Measurements from ENCODE around the gene SLC2A2.

The SLC2A2 gene

GRCh38 chr3:171054231-171054630 is 27.7 kb upstream of the SLC2A2 start:
- no peak for TF ChIP-seq CTCF (conservative IDR thresholded peaks at IDR 0.05)
- H3K27ac ChIP-seq: no peak overlapping the region

GRCh38 chr3:171049861-171050444 is 23.4 kb upstream of the SLC2A2 start:
- peak; percentile 64 for TF ChIP-seq CTCF (conservative IDR thresholded peaks at IDR 0.05)
- no peak overlapping the region for H3K27ac ChIP-seq

GRCh38 chr3:171046760-171047159 is 20.2 kb upstream of the SLC2A2 start:
- peak overlapping the region; percentile 56 for H3K27ac ChIP-seq
- TF ChIP-seq CTCF (conservative IDR thresholded peaks at IDR 0.05): no peak

GRCh38 chr3:171044835-171045793 is 18.6 kb upstream of the SLC2A2 start:
- peak overlapping the region; percentile 56 for H3K27ac ChIP-seq
- TF ChIP-seq CTCF (conservative IDR thresholded peaks at IDR 0.05): no peak

GRCh38 chr3:171044384-171044783 is 17.9 kb upstream of the SLC2A2 start:
- TF ChIP-seq CTCF (conservative IDR thresholded peaks at IDR 0.05): no peak
- H3K27ac ChIP-seq: peak overlapping the region; percentile 56

- TF ChIP-seq CTCF (conservative IDR thresholded peaks at IDR 0.05): no peak
- no peak overlapping the region for H3K27ac ChIP-seq
Measured at GRCh38 chr3:171039674-171040073, 13.2 kb upstream of the SLC2A2 start.

GRCh38 chr3:171038342-171038741 is 11.8 kb upstream of the SLC2A2 start:
- no peak for TF ChIP-seq CTCF (conservative IDR thresholded peaks at IDR 0.05)
- H3K27ac ChIP-seq: no peak overlapping the region

Measured in VCaP (cell line).